Measurements from ENCODE around the gene FAM53A. TPM values are rescaled to one million over a fixed set of nuclear protein-coding genes. Genes with fewer than 3 reads are reported as not detected.
"Not testable (repeated sequence)": the region's sequence is repeated elsewhere in the genome, so short reads cannot be mapped to it uniquely, and the experiment has no call there.

Gene FAM53A
- total RNA-seq, 1 experiment from 2014 or later: 0.06 TPM

DNA sequence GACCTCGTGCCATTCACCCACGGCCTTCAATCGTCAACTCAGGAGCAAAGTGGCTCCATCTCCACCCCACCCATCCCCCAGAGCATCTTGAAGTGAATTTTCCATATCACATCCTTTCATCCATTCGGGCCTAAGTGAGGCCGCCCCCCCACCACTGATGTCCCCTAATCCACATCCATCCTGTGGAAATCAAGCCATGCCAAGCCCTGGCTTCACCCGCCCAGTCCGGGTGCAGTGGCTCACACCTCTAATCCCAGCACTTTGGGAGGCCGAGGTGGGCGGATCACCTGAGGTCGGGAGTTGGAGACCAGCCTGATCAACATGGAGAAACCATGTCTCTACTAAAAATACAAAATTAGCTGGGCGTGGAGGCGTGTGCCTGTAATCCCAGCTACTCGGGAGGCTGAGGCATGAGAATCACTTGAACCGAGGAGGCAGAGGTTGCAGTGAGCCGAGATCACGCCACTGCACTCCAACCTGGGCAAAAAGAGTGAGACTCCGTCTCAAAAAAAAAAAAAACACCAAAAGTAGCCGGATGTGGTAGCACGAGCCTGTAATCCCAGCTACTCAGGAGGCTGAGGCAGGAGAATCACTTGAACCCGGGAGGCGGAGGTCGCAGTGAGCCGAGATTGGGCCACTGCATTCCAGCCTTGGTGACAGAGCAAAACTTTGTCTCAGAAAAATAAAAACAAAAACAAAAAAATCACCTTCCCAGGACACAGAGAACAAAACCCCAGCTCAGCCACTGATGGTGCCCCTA is 76.5 kb downstream of the FAM53A start:
- not testable (repeated sequence) for DNase-seq (ENCODE audit: low read depth)

- no peak for DNase-seq (ENCODE audit: low read depth)
Observed at GRCh38 chr4:1604706-1605205, 79.4 kb downstream of the FAM53A start.

DNA sequence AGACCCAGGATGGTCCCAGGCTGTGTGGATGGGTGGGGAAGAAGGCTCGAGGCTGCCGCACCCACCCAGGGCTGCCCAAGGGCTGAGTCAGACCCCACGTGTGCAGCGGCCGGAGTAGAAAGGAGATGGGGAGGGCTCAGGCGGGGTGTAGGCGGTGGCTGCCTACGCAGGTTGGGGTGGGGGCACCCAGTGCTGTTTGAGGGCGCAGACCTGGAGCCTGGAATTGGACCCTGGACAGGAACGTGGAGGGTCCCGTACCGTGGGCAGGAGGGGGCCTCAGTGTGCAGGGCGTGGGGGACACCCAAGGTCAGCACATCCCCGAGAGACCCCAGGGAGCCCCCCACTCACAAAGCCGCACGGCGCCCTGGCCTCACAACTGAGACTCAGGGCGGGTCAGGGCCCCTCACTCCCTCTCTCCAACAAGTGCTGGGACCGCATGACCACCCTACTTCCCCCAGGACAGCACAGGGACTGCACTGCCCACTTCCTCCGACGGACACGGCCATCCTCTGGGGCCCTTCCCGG is 79.9 kb downstream of the FAM53A start:
- DNase-seq (ENCODE audit: low read depth): peak; percentile 36

- no peak for DNase-seq (ENCODE audit: low read depth)
Observed at GRCh38 chr4:1603413-1604135, 80.5 kb downstream of the FAM53A start.

DNA sequence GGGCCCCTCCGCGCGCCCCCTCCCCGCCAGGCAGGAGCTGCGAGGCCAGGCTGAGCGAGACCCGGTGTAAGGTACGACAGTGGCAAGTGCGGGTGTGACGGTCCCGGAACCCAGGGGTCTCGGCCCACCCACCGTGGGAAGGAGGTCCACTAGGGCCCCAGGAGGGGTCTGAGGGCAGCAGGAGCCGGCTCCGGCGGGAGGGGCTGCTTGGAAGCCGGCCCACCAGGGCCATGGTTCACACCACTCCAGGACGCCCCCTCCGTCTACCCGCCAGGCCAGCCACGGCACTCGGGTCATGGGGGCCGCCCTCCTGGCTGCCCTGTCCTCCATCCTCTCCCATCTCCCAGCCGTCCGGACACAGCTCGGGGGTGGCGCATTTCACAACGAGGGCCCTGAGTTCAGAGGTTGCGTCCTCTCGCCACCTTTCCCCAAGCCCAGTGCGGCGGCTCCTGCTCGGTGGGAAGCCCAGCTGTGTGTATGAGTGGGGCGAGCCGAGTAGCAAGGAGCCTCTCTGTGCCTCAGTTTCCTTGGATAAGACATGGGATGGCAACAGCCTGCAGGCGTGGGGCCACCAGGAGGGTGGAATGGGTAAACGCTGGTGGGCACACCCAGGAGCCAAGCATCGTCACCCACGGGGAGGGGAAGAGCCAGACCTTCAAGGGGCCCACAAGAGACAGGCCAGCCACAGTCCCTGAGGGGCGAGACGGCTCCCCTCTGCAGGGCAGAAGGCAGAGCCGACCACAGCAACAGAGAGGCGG is 81.3 kb downstream of the FAM53A start:
- DNase-seq (ENCODE audit: low read depth): no peak

DNA sequence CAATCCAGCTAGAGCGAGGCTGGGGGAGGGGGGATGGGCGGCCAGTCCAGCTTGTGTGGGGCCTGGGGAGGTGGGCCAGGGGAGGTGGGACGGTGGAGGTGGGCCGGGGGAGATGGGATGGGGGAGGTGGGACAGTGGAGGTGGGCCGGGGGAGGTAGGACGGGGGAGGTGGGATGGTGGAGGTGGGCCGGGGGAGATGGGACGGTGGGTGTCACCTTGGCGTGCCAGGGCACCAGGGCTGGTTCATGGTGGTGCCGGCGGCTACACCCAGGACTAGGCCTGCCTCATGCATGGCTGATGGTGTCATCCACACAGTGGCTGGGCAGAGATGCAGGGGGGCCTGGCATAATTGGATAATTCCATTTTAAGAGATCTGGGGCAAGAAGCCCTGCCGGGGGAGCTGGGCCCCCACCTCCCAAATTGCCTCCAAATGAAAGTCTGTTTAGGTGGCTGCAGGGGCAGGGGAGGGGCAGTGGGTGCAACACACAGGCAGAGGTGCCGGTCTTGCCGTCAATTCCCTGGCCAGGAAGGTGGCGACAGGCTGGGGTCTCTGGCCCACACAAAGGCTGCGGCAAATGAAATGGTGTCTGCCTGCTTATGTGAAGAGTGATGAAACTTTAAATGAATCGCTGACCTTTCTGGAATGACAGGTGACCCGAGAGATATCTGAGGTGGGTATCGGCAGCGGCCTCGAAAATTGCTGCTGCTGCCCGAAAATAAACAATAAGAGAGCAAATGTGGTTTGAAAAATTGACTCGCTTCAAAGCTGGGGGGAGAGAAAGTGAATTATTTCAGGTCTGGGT is 82.1 kb downstream of the FAM53A start:
- DNase-seq (ENCODE audit: low read depth): no peak

- DNase-seq (ENCODE audit: low read depth): no peak
Observed at GRCh38 chr4:1601533-1601835, 82.6 kb downstream of the FAM53A start.

DNA sequence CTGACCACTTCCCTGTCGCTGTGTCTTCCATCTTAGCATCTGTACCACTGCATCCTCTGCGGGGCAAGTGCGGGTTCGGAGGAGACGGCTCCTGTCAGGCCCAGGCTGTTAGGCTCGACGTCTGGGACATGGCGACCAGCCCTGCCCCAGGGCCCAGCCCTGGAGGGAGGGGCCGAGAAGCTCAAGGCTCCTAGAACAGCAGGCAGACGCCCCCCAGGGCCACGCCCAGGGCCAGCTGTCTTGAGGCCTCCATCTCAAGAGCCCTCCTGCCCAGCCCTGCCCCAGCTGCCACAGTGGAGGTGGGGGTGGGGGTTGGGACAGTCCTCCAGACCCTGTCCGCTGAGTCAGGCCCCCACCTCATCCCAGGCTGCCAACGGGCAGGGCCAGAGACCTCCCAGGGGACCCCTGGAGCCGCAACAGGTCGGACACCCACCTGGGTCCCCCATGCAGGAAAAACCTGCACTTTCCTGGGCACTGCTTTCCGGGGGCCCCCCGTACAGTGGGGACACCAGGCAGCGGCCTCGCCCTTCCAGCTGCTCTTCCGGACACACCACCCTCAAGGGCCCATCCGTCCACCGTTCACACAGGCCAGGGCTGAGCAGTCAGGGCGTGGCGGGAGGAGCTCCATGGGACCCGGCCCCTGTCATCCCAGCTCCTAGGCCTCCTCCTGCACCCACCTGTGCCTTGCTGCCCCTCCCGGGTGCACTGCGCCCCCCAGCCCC is 83.1 kb downstream of the FAM53A start:
- no peak for DNase-seq (ENCODE audit: low read depth)

DNA sequence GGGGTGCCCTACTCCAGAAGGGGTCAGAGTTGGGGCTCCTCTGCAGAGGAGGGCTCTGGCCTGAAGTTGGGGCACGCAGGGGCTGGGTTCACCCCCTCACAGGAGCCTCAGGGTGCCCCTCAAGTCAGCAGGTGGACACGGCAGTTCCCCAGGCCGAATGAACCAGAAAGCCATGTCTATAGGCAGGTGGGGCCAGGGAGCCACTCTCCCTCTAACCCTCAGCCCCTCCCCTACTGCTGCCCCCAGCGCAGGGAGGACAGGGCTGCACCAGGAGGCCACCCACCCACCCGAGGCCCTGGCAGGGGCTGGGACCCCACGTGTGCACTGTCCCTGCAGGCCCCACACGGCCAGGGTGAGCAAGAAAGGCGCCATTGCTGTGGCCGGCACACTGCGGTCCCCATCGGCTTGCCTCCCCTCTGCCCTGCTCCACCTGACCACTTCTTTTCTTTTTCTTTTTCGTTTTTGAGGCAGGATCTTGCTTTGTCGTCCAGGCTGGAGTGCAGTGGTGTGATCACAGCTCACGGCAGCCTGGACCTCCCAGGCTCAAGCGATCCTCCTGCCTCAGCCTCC is 83.8 kb downstream of the FAM53A start:
- no peak for DNase-seq (ENCODE audit: low read depth)

GRCh38 chr4:1599491-1600210 is 84.5 kb downstream of the FAM53A start:
- DNase-seq (ENCODE audit: low read depth): no peak

GRCh38 chr4:1599026-1599481 is 85.1 kb downstream of the FAM53A start:
- DNase-seq (ENCODE audit: low read depth): no peak

DNA sequence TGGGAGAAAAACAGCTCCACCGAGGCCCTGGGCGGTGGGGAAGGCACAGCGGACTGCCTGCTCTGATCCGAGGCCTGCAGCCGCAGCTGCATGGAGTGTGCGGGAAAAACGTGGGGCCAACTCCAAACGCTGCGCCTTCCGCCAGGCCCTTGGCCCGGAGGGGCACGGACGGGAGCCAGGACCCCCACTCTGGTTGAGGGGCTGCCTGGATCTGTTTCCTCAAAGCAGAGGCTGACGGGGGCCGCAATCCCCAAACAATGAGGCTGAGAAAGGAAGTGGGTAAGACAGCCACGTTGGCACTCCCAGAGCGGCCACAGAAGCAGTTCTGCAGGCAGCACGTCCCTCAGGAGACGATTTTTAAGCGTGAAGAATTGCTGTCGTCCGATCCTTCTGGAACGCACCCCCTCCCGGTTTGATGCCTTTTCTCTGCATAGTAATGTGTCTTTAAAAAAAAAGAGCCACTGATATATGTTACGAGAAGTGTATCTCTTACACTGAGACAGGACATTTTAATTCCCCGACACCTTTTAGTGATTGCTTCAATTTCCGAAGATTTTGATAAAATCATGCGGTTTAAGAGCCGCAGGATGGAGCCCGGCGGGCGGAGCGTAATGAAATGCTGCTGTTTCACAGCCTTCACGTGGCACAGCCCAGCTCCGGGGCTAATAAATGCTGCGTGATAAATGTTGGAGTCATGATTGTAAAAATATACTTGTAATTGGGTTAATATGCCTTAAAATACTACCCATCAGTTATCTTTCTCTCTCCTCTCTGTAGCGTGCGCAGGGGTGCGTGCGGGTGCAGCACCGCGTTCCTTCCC is 85.7 kb downstream of the FAM53A start:
- no peak for DNase-seq (ENCODE audit: low read depth)

DNA sequence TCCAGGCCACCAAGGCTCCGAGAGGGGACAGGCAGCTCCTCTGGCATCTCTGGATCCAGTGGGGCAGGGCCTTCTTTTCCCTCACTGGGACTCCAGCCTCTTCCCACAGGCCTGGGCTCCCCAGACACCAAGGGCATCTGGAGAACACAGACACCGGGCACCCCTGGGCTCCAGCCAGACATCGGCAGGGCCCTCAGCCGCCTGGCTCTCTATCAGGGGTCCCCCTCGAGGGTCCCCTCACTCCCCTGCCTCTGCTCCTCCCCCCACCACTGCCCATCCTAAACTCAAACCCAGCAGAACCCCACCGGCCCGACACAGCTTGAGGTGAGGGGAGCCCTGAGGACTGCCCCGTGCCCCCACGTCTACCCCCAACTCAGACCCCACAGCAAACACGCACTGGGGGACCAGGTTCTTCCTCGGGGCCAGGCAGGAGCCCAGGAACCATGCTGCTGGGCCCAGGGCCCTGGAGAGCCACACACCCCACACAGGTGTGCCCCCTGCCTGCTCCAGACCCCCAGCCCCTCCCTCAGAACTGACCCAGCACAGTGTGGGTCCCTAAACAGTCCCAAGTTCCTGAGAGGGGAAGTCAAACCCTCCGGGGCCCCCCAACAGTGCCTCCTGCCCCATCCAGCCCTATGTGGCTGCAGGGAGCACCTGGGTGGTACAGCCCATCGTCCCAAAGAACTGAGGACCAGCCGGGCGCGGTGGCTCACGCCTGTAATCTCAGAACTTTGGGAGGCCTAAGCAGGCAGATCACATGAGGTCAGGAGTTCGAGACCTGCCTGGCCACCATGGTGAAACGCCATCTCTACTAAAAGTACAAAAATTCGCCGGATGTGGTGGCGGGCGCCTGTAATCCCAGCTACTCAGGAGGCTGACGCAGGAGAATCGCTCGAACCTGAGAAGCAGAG is 86.8 kb downstream of the FAM53A start:
- no peak for DNase-seq (ENCODE audit: low read depth)

DNA sequence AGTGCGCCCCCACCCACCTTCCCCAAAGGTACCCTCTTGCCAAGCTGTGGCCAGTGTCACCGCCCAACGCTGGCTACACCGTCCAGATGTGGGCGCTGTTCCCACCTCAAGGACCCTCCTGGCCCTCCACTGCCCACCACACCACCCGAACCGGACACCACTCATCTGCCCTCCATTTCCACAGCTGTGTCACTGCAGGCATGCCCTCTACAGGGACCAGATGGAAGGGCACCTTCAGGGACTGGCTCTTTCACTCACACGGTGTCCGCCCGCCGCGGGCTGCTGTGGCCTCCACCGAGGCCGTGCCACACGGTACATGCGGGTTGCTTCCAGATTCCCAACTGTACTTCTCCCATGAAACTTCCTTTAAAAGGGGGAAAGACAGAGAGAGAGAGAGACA is 87.7 kb downstream of the FAM53A start:
- no peak for DNase-seq (ENCODE audit: low read depth)

- DNase-seq (ENCODE audit: low read depth): no peak
Observed at GRCh38 chr4:1595789-1596325, 88.3 kb downstream of the FAM53A start.

- no peak for DNase-seq (ENCODE audit: low read depth)
Observed at GRCh38 chr4:1594871-1595788, 89.0 kb downstream of the FAM53A start.
